ENCODE data around the gene NLRC3.

DNA sequence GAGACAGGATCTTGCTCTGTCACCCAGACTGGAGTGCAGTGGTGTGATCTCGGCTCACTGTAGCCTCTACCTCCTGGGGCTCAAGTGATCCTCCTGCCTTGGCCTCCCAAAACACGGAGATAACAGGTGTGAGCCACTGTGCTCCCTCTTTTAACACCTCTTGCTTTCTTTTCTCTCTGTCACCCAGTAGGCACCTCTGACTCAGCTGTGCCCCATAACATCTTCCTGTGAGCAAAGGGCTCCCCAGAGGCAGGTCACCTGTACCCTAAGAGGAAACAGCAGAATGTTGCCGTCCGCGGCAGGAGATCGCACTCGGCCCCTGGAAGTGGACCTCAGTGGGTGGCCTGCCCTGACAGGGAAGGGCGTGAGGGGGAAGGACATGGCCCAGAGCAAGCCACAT is 918 bp upstream of the NLRC3 start:
- TF ChIP-seq, protein P1, sequence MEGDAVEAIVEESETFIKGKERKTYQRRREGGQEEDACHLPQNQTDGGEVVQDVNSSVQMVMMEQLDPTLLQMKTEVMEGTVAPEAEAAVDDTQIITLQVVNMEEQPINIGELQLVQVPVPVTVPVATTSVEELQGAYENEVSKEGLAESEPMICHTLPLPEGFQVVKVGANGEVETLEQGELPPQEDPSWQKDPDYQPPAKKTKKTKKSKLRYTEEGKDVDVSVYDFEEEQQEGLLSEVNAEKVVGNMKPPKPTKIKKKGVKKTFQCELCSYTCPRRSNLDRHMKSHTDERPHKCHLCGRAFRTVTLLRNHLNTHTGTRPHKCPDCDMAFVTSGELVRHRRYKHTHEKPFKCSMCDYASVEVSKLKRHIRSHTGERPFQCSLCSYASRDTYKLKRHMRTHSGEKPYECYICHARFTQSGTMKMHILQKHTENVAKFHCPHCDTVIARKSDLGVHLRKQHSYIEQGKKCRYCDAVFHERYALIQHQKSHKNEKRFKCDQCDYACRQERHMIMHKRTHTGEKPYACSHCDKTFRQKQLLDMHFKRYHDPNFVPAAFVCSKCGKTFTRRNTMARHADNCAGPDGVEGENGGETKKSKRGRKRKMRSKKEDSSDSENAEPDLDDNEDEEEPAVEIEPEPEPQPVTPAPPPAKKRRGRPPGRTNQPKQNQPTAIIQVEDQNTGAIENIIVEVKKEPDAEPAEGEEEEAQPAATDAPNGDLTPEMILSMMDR (IDR thresholded peaks at IDR 0.05): no peak
- TF ChIP-seq POLR2A (IDR thresholded peaks at IDR 0.05): no peak
